PC-3 (cell line): Measurements from ENCODE around the gene KCNG4.

Experiments used
- EZH2 ChIP-seq: fragments of 300-600 bp; sonication (generic); IDR thresholded peaks from one replicate; pipeline ENCODE4 v1.6.1; 2017; ENCODE audit warnings: antibody characterized with exemption, mild to moderate bottlenecking, low read length; ENCODE audit not compliant: unreplicated experiment
- EZH2phosphoT487 ChIP-seq: fragments of 300-600 bp; sonication (generic); IDR thresholded peaks from 2 replicates; pipeline ENCODE4 v1.6.1; 2018; ENCODE audit warnings: mild to moderate bottlenecking, antibody characterized with exemption, low read length, borderline replicate concordance
- TF ChIP-seq, protein P1 (sequence below): fragments of 300-600 bp; sonication (generic); conservative IDR thresholded peaks from 2 replicates; pipeline ENCODE4 v1.5.1; 2017; ENCODE audit warnings: antibody characterized with exemption, low read depth, mild to moderate bottlenecking, low read length

DNA sequence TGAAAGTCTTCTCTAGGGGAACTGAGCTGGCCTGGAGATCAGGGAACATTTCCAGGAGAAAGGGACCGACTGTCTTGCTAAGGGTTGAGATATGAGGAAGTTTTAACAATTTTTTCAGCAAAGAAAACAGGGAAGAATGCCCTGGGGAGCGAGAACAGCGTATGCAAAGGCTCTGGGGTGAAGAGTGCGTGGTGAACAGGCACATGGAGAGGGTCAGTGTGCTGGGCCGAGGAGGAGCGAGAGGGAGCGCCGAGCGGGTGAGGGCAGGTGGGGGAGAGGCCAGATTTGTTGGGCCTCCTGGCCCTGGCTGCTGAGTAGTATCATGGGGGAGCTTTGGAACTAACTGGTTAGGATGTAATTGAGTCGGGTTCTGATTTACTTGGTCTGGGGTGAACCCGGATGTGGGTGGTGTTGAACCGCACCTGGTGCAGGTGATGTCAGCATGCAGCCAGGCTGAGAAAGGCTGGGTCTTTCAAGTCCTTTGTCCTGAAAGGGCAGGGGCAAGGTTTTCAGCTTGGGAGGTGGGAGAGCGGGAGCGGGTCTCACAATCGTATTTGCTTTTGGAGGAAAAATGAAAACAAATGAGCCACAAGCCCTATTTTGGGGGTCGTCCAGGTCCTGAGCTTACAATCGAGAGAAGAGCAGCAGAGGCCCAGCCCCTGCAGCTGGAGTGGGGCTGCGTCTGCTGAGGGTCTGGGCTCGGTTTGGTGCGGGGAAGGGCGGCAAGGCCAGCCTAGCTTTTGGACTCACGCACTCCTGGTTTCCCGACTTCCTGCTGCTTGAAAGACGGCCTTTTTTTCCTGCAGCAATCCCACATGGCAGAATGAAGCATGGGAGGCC, 43.7 kb upstream of the KCNG4 start:
- TF ChIP-seq, protein P1, sequence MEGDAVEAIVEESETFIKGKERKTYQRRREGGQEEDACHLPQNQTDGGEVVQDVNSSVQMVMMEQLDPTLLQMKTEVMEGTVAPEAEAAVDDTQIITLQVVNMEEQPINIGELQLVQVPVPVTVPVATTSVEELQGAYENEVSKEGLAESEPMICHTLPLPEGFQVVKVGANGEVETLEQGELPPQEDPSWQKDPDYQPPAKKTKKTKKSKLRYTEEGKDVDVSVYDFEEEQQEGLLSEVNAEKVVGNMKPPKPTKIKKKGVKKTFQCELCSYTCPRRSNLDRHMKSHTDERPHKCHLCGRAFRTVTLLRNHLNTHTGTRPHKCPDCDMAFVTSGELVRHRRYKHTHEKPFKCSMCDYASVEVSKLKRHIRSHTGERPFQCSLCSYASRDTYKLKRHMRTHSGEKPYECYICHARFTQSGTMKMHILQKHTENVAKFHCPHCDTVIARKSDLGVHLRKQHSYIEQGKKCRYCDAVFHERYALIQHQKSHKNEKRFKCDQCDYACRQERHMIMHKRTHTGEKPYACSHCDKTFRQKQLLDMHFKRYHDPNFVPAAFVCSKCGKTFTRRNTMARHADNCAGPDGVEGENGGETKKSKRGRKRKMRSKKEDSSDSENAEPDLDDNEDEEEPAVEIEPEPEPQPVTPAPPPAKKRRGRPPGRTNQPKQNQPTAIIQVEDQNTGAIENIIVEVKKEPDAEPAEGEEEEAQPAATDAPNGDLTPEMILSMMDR, result no peak
- TF ChIP-seq EZH2 (no peak), EZH2phosphoT487 (no peak)
